ENCODE results near the gene FOS. TPM values are rescaled to one million over a fixed set of nuclear protein-coding genes. Genes with fewer than 3 reads are reported as not detected.

Gene FOS
- total and polyA plus RNA-seq, 2 of the 13 experiments (the other 11 are each of a cell fraction or from before 2014, with no cell fraction given): 15.9 to 24.2 TPM

DNA sequence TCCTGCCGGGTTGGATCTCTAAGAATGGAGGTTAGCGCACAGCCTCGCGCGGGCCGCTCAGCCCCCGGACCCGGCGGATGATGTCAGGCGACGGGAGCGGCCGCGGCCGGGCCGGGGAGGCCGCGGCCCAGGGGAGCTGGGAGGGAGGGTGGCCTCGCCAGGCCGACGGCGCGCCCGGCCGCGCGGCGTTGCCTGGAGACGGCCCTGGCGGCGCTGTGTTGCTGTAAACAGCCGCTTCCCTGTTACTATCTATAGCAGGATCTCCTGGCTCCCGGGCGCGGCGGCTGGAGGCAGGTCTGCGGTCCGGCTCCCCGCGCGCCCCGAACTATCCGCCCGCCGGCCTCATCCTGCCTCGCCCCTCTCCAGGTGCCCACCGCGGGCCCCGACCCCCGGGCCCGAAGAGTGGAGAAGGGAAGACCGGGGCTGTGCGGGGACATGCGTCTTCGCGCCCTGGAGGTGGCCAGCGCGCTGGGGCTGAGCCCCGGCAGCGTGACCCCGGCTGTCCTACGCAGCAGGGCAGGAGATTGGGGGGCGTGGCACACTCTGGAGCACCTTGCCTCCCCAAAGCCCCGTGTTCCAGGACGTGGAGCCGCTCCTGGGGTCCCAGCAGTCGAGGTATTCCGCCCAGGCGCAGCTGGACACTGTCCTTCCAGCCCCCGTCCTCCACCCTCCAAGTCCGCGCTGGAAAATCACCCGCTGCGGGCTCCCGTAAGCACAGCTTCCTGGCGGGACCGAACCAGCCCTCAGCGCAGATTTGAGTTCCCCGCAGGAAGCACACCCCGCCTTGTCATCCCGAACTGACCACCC lies 1.4 kb upstream of the FOS start (continued):
- TF ChIP-seq PLSCR1 (CRISPR knock-in tag; IDR thresholded peaks at IDR 0.05; ENCODE audit: borderline replicate concordance): no peak
- no peak for TF ChIP-seq MLX (CRISPR knock-in tag; IDR thresholded peaks at IDR 0.05)
- TF ChIP-seq KDM5B (CRISPR knock-in tag; IDR thresholded peaks at IDR 0.05; ENCODE audit: borderline replicate concordance): peak; percentile 31; the same call in 1 of the 2 replicates
- no peak for TF ChIP-seq HDAC6 (IDR thresholded peaks at IDR 0.05; ENCODE audit: low read depth, low read length)
- TF ChIP-seq ZNF235 (CRISPR knock-in tag; IDR thresholded peaks at IDR 0.05; ENCODE audit: borderline replicate concordance): no peak
- no peak for TF ChIP-seq DPF2 (CRISPR knock-in tag; IDR thresholded peaks at IDR 0.05; ENCODE audit: borderline replicate concordance, low read depth)
- TF ChIP-seq REPIN1 (CRISPR knock-in tag; IDR thresholded peaks at IDR 0.05; ENCODE audit: borderline replicate concordance, low read depth): 0 out of 2 replicates have a peak, but pooled peaks have one; percentile 23
- 0 out of 2 replicates have a peak, but pooled peaks have one; percentile 61 for TF ChIP-seq ZNF607 (CRISPR knock-in tag; IDR thresholded peaks at IDR 0.05; ENCODE audit: borderline replicate concordance)
- TF ChIP-seq HNF4G (IDR thresholded peaks at IDR 0.05; ENCODE audit: borderline replicate concordance, low read depth, low read length): no peak
- 0 out of 2 replicates have a peak, but pooled peaks have one; percentile 39 for TF ChIP-seq HNF4G (CRISPR knock-in tag; IDR thresholded peaks at IDR 0.05; ENCODE audit: borderline replicate concordance, low read depth)
- no peak for TF ChIP-seq MIXL1 (CRISPR knock-in tag; IDR thresholded peaks at IDR 0.05)
- TF ChIP-seq ZNF547 (CRISPR knock-in tag; IDR thresholded peaks at IDR 0.05): 0 out of 2 replicates have a peak, but pooled peaks have one; percentile 51
- no peak for TF ChIP-seq GATA4 (IDR thresholded peaks at IDR 0.05; ENCODE audit: borderline replicate concordance, low read depth)
- peak; percentile 57 for TF ChIP-seq FOXA3 (CRISPR knock-in tag; IDR thresholded peaks at IDR 0.05)
- TF ChIP-seq KDM1A (CRISPR knock-in tag; IDR thresholded peaks at IDR 0.05): no peak
- 0 out of 2 replicates have a peak, but pooled peaks have one; percentile 44 for TF ChIP-seq KLF15 (CRISPR knock-in tag; IDR thresholded peaks at IDR 0.05; ENCODE audit: borderline replicate concordance)
- TF ChIP-seq ELF3 (CRISPR knock-in tag; IDR thresholded peaks at IDR 0.05): 0 out of 2 replicates have a peak, but pooled peaks have one; percentile 14
- TF ChIP-seq ZNF746 (CRISPR knock-in tag; IDR thresholded peaks at IDR 0.05): peak; percentile 20; the same call in 1 of the 2 replicates
